AG09319 (cell line): Measurements from ENCODE around the gene STAG2.

ENCODE experiments used
- DNase-seq: peaks from one replicate; pipeline ENCODE4 v3.0.0-alpha.2; 2010; ENCODE audit warnings: low read depth; ENCODE audit errors: extremely low read depth
- TF ChIP-seq, protein P1 (sequence below): IDR thresholded peaks from 2 replicates; pipeline ENCODE4 v1.5.1; 2011; ENCODE audit warnings: low read depth, mild to moderate bottlenecking, inconsistent platforms, low read length, moderate library complexity

The STAG2 gene

DNA sequence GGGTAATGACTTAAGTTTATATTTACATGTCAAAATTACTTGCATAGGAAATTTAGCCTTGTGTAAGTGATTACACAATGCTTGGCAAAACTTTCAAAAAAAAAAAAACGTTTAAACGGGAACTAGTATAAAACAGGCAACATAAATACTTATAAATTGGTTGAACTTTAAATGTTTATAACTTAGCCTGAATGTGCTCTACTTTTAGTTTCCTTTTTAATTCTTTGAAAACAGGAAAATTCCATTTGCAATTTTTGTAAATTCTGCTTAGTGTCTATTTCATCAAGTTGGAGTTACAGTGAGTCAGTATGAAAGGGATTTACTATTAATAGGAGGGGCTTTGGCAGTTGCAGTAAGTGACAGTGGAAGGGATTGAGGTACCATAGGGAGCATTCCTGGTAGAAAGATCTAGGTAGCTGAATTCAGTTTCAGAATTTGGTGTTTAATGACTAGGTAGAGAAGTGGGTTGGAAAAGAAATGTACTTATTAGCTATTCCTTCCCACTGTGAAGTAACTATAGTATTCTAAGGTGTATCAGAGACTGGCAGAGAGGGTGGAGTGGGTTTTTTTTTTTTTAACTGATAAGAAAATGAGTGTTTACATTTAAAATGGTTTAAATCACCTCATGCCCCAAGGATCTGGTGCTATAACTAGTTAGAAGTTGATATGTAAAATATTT lies 2.8 kb downstream of the STAG2 start:
- TF ChIP-seq, protein P1, sequence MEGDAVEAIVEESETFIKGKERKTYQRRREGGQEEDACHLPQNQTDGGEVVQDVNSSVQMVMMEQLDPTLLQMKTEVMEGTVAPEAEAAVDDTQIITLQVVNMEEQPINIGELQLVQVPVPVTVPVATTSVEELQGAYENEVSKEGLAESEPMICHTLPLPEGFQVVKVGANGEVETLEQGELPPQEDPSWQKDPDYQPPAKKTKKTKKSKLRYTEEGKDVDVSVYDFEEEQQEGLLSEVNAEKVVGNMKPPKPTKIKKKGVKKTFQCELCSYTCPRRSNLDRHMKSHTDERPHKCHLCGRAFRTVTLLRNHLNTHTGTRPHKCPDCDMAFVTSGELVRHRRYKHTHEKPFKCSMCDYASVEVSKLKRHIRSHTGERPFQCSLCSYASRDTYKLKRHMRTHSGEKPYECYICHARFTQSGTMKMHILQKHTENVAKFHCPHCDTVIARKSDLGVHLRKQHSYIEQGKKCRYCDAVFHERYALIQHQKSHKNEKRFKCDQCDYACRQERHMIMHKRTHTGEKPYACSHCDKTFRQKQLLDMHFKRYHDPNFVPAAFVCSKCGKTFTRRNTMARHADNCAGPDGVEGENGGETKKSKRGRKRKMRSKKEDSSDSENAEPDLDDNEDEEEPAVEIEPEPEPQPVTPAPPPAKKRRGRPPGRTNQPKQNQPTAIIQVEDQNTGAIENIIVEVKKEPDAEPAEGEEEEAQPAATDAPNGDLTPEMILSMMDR, result no peak
- DNase-seq, result no peak

DNA sequence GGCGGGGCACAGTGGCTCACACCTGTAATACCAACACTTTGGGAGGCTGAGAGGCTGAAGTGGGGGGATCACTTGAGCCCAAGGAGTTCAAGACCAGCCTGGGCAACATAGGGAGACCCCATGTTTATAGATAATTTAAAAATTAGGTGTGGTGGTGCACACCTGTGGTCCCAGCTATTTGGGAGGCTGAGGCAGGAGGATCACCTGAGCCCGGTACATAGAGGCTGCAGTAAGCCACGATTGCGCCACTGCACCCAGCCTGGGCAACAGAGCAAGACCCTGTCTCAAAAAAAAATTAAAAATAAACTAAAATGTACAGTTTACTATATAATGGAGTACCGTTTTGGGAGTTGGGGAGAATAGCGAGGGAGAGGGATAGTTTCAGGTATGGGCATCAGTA lies 4.2 kb downstream of the STAG2 start:
- TF ChIP-seq, protein P1, result no peak
- DNase-seq, result no peak

DNA sequence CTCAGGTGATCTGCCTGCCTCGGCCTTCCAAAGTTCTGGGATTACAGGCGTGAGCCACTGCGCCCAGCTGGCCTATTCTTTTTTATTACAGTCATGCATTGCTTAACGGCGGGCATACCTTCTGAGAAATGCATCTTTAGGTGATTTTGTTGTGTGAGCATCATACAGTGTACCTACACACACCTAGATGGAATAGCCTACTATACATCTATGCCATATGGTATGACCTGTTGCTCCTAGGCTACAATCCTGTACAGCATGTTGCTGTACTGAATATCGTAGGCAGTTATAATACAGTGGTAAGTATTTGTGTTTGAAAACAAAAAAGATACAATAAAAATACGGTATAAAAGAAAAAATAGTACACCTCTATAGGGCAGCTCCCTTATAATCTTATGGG lies 6.0 kb downstream of the STAG2 start:
- TF ChIP-seq, protein P1, result no peak
- no peak for DNase-seq

DNA sequence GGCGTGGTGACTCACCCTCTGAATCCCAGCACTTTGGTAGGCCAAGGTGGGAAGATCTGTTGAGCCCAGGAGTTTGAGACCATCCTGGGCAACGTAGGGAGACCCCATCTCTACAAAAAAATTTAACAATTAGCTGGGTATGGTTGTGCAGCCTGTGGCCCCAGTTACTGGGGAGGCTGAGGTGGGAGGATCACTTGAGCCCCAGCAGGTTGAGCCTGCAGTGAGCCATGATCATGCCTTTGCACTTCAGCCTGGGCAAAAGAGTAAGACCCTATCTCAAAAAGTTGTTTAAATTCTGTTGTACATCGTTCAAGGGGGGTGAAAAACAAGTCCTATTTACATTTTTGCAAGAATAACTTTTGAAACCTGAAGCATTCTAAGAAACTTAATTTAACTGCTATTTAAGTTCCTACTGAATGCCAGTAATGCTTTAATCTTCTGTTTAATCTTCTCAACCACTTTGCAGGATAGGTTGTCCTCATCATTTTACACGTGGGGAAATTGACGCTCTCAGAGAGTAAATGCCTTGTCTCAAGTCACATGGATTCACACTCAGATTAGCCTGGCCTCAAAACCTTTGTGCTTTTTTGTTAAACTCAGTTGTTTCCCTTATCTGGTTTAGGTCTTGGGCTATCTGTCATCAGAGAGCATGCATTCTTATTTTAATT lies 7.0 kb downstream of the STAG2 start:
- no peak for DNase-seq
- TF ChIP-seq, protein P1, result no peak

DNA sequence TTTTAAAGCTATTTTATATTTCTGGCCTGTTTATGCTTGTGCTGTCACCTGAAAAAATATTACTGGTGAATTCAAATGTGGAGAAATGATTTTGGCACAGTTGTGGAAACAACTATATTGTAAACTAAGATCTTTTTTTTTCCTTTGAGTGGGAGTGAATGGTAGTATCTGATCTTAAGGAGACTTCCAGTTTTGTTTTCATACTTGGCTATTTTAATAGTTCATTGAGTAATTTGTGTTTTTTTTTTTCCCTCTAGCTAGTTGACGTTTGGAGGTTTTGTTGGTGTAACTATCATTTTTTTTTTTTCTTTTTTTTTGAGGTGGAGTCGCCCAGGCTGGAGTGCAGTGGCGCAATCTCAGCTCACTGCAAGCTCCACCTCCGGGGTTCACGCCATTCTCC lies 10.5 kb downstream of the STAG2 start:
- TF ChIP-seq, protein P1, result no peak
- no peak for DNase-seq

DNA sequence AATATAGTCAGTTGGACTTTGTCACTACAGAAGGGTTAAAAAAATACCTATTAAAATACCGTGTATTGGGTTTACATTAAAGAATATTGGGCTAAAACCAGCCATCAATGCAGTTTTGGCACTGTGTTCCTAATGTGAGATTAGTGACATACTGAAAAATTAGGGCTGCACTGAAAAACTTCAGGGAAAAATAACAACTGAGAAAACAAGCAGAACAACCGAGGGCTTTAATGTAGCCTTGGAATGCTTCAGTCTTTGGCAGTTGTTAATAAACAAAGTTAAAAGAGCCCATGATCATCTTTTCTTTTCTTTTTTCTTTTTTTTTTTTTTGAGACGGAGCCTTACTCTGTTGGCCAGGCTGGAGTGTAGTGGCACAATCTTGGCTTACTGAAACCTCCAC lies 12.4 kb downstream of the STAG2 start:
- no peak for DNase-seq
- TF ChIP-seq, protein P1, result no peak

DNA sequence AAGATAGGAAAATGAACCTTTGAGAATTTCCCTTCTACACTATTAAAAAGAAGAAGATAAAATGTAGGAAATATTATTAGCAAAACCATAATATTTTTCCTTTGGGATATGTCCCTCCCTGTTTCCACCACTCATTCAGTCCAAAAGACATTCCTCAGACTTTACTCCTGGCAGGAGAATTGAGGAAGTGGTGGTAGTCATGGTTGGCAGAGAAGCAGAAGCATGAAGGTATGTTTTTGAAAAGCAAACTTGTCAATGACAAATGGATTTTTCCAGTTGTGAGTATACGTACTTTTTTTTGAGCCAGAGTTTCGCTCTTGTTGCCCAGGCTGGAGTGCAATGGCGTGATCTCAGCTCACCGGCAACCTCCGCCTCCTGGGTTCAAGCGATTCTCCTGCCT lies 13.7 kb downstream of the STAG2 start:
- TF ChIP-seq, protein P1, result no peak
- no peak for DNase-seq
